HEK293T (cell line): ENCODE results near the gene DYRK1A.

Experiments used
- ARNT ChIP-seq: fragments of 450-650 bp; IDR thresholded peaks from 2 replicates; pipeline ENCODE4 v1.6.1; 2017; ENCODE audit warnings: mild to moderate bottlenecking
- BHLHE40 ChIP-seq: fragments of 450-650 bp; IDR thresholded peaks from 2 replicates; pipeline ENCODE4 v1.6.1; 2016; ENCODE audit warnings: mild to moderate bottlenecking, moderate library complexity, borderline replicate concordance
- ELF4 ChIP-seq: fragments of 450-650 bp; IDR thresholded peaks from 2 replicates; pipeline ENCODE4 v1.6.1; 2017; ENCODE audit warnings: antibody characterized with exemption
- FOXA1 ChIP-seq: fragments of 450-650 bp; IDR thresholded peaks from 2 replicates; pipeline ENCODE4 v1.6.1; 2016; ENCODE audit warnings: mild to moderate bottlenecking
- FOXM1 ChIP-seq: fragments of 450-650 bp; IDR thresholded peaks from 2 replicates; pipeline ENCODE4 v1.6.1; 2017; ENCODE audit warnings: mild to moderate bottlenecking, borderline replicate concordance
- L3MBTL2 ChIP-seq: fragments of 450-650 bp; conservative IDR thresholded peaks from 2 replicates; pipeline ENCODE4 v1.6.1; 2016; ENCODE audit warnings: mild to moderate bottlenecking
- SP1 ChIP-seq: fragments of 450-650 bp; IDR thresholded peaks from 2 replicates; pipeline ENCODE4 v1.6.1; 2017
- TF ChIP-seq, protein P1 (sequence below): fragments of 450-650 bp; IDR thresholded peaks from 2 replicates; pipeline ENCODE4 v1.6.1; 2016

DNA sequence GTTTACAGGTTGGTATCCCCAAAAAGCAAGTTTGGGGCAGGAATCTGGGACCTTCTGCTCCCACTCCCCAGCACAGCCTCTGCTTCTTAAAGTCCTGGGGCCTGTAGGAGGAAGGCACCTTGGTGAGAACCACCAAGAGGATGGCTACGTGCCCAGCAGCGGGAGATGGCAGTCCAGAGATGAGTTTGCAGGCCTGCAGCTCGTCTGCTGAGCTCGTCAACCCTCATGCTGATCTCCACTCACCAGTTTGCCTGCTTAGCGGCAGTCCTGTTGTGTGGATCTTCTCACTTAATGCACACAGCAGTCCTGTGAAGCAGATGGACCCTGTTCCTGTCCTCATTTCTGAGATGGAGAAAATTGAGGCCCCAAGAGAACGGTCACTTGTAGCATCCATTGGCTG lies 160.5 kb downstream of the DYRK1A start:
- TF ChIP-seq, protein P1, sequence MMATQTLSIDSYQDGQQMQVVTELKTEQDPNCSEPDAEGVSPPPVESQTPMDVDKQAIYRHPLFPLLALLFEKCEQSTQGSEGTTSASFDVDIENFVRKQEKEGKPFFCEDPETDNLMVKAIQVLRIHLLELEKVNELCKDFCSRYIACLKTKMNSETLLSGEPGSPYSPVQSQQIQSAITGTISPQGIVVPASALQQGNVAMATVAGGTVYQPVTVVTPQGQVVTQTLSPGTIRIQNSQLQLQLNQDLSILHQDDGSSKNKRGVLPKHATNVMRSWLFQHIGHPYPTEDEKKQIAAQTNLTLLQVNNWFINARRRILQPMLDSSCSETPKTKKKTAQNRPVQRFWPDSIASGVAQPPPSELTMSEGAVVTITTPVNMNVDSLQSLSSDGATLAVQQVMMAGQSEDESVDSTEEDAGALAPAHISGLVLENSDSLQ = no peak
- TF ChIP-seq ARNT (no peak), ELF4 (no peak), SP1 (no peak), FOXM1 (no peak), BHLHE40 (no peak), L3MBTL2 (no peak), FOXA1 (no peak)
